Mesothelial cell of epicardium (in vitro differentiated cells): ENCODE measurements around the gene DGLUCY. TPM values are rescaled to one million over a fixed set of nuclear protein-coding genes. Genes with fewer than 3 reads are reported as not detected.
A peak's percentile ranks its signal among the peaks of the same experiment; 100 is the strongest.

Experiments used
- DNase-seq, 2 experiments: peaks; one replicate each; pipeline ENCODE4 v3.0.0; 2021; ENCODE audit warnings: low spot score in 2 of 2; ENCODE audit not compliant: unreplicated experiment in 2 of 2
- H3K27ac Mint-ChIP-seq: 2 replicates; pipeline ENCODE4 v1.8.0; 2021; ENCODE audit warnings: mixed read lengths
- H3K27me3 Mint-ChIP-seq: 2 replicates; pipeline ENCODE4 v1.8.0; 2021; ENCODE audit warnings: low read depth, mixed read lengths
- H3K36me3 Mint-ChIP-seq: 2 replicates; pipeline ENCODE4 v1.8.0; 2021; ENCODE audit warnings: mixed read lengths
- H3K4me1 Mint-ChIP-seq: 2 replicates; pipeline ENCODE4 v1.8.0; 2021; ENCODE audit warnings: mixed read lengths
- H3K4me3 Mint-ChIP-seq: 2 replicates; pipeline ENCODE4 v1.8.0; 2021; ENCODE audit warnings: mild to moderate bottlenecking, moderate library complexity, mixed read lengths
- H3K9me3 Mint-ChIP-seq: 2 replicates; pipeline ENCODE4 v1.8.0; 2021; ENCODE audit warnings: mixed read lengths
- CTCF ChIP-seq: fragments of 200-600 bp; sonication (generic); IDR thresholded peaks from one replicate; pipeline ENCODE4 v1.5.0; 2021; ENCODE audit warnings: antibody characterized with exemption; ENCODE audit not compliant: unreplicated experiment
- total RNA-seq: library from RNA; stranded (reverse); gene quantifications from 3 replicates; pipeline ENCODE4 v1.2.1, GENCODE V29; 2021

The DGLUCY gene
- total RNA-seq, 1 donor from 2014 or later, result 64.1 TPM

GRCh38 chr14:91257328-91258010, 143.6 kb downstream of the DGLUCY start:
- Mint-ChIP-seq H3K27ac (peak overlapping the region; percentile 75), H3K36me3 (no peaks in the 10 kb centered on the region), H3K27me3 (peaks cover 9% of the 10 kb centered on the region), H3K4me3 (no peak overlapping the region), H3K4me1 (peaks cover 28% of the 10 kb centered on the region), H3K9me3 (no peaks in the 10 kb centered on the region)
- no peak for TF ChIP-seq CTCF
- DNase-seq, result no peak

GRCh38 chr14:91258011-91258618, 144.2 kb downstream of the DGLUCY start:
- DNase-seq, result no peak
- H3K27ac Mint-ChIP-seq, result peak overlapping the region; percentile 52
- TF ChIP-seq CTCF, result no peak
- peaks cover 30% of the 10 kb centered on the region for H3K4me1 Mint-ChIP-seq
- no peaks in the 10 kb centered on the region for H3K36me3 Mint-ChIP-seq
- no peaks in the 10 kb centered on the region for H3K9me3 Mint-ChIP-seq
- H3K27me3 Mint-ChIP-seq, result peaks cover 8% of the 10 kb centered on the region
- H3K4me3 Mint-ChIP-seq, result no peak overlapping the region

GRCh38 chr14:91258876-91259275, 145.0 kb downstream of the DGLUCY start:
- TF ChIP-seq CTCF, result no peak
- Mint-ChIP-seq H3K9me3 (no peaks in the 10 kb centered on the region), H3K4me3 (no peak overlapping the region), H3K36me3 (no peaks in the 10 kb centered on the region), H3K4me1 (peaks cover 31% of the 10 kb centered on the region), H3K27ac (no peak overlapping the region), H3K27me3 (peaks cover 15% of the 10 kb centered on the region)
- DNase-seq, result no peak

GRCh38 chr14:91261115-91261514, 147.2 kb downstream of the DGLUCY start:
- H3K4me1 Mint-ChIP-seq, result peaks cover 42% of the 10 kb centered on the region
- TF ChIP-seq CTCF, result no peak
- no peaks in the 10 kb centered on the region for H3K36me3 Mint-ChIP-seq
- DNase-seq, result no peak
- no peak overlapping the region for H3K27ac Mint-ChIP-seq
- H3K4me3 Mint-ChIP-seq, result no peak overlapping the region
- no peaks in the 10 kb centered on the region for H3K9me3 Mint-ChIP-seq
- H3K27me3 Mint-ChIP-seq, result peaks cover 24% of the 10 kb centered on the region

GRCh38 chr14:91261986-91262549, 148.2 kb downstream of the DGLUCY start:
- Mint-ChIP-seq H3K4me3 (no peak overlapping the region), H3K9me3 (no peaks in the 10 kb centered on the region), H3K4me1 (peaks cover 35% of the 10 kb centered on the region), H3K27ac (no peak overlapping the region), H3K36me3 (no peaks in the 10 kb centered on the region), H3K27me3 (peaks cover 24% of the 10 kb centered on the region)
- TF ChIP-seq CTCF, result no peak
- DNase-seq, result no peak
